Colonic mucosa (tissue), 4 donors: ENCODE measurements around the gene RGS8. TPM values are rescaled to one million over a fixed set of nuclear protein-coding genes. Genes with fewer than 3 reads are reported as not detected.

ENCODE experiments used
- DNase-seq: peaks from one replicate; pipeline ENCODE4 v3.0.0-alpha.2; 2020
- H3K27ac ChIP-seq: fragments of 200-600 bp; one replicate; pipeline ENCODE4 v1.8.0; 2021
- H3K27me3 ChIP-seq: fragments of 200-600 bp; one replicate; pipeline ENCODE4 v1.8.0; 2021
- H3K36me3 ChIP-seq: fragments of 200-600 bp; one replicate; pipeline ENCODE4 v1.8.0; 2021
- H3K4me1 ChIP-seq: fragments of 200-600 bp; one replicate; pipeline ENCODE4 v1.8.0; 2021; ENCODE audit warnings: mild to moderate bottlenecking
- H3K4me3 ChIP-seq: fragments of 200-600 bp; one replicate; pipeline ENCODE4 v1.8.0; 2021
- H3K9ac ChIP-seq, 2 donors: one replicate each; pipeline ENCODE4 v1.7.0; 2013; ENCODE audit warnings: control low read depth in 2 of 2, low read depth in 2 of 2, low read length in 2 of 2
- H3K9me3 ChIP-seq: fragments of 200-600 bp; one replicate; pipeline ENCODE4 v1.8.0; 2021
- CTCF ChIP-seq: fragments of 200-600 bp; IDR thresholded peaks from one replicate; pipeline ENCODE4 v1.8.0; 2022; ENCODE audit warnings: antibody characterized with exemption, mild to moderate bottlenecking
- intact Hi-C: fragments of 100-400 bp; cut with DNase I; formaldehyde crosslinking; loops from one replicate; pipeline ENCODE4 v1.14.1; 2022
- total RNA-seq, 2 donors: library from RNA; stranded (reverse); fragmentation: NEBNext Ultra II Directional in 1 of 2; extraction: Animal tissue kit (Norgen Biotek cat#: 25700) in 1 of 2; gene quantifications; one replicate each; pipeline ENCODE4 v1.2.1, GENCODE V29; 2021
- donor health status: healthy.
- donor health status: DM: no; HTN: no; CAD: no.
- donor health status: DM: no; HTN: no; CAD: no.

Gene RGS8
- total RNA-seq, 2 donors from 2014 or later = not detected

- Histone ChIP-seq H3K9me3 (no peaks in the 10 kb centered on the region), H3K27me3 (no peaks in the 10 kb centered on the region), H3K36me3 (no peaks in the 10 kb centered on the region), H3K27ac (no peak overlapping the region), H3K9ac (no peak overlapping the region), H3K4me3 (no peak overlapping the region), H3K4me1 (no peaks in the 10 kb centered on the region)
- intact Hi-C loops = no loop called here
- no peak for TF ChIP-seq CTCF
- DNase-seq = no peak
These were observed 1.4 kb downstream of the RGS8 start for GRCh38 chr1:182682898-182683501.

GRCh38 chr1:182682406-182682805 is 2.0 kb downstream of the RGS8 start:
- no peak for DNase-seq

GRCh38 chr1:182681568-182681912 is 2.8 kb downstream of the RGS8 start:
- no peaks in the 10 kb centered on the region for H3K4me1 ChIP-seq
- no peak overlapping the region for H3K4me3 ChIP-seq
- H3K27me3 ChIP-seq = no peaks in the 10 kb centered on the region
- no peak overlapping the region for H3K9ac ChIP-seq
- DNase-seq = no peak
- no peaks in the 10 kb centered on the region for H3K9me3 ChIP-seq
- no peak overlapping the region for H3K27ac ChIP-seq
- no peak for TF ChIP-seq CTCF
- intact Hi-C loops = no loop called here
- no peaks in the 10 kb centered on the region for H3K36me3 ChIP-seq

More at GRCh38 chr1:182682406-182682805, 2.0 kb downstream of the RGS8 start:
- Histone ChIP-seq H3K4me1 (no peaks in the 10 kb centered on the region), H3K9me3 (no peaks in the 10 kb centered on the region), H3K4me3 (no peak overlapping the region), H3K27ac (no peak overlapping the region), H3K27me3 (no peaks in the 10 kb centered on the region), H3K36me3 (no peaks in the 10 kb centered on the region), H3K9ac (no peak overlapping the region)
- intact Hi-C loops = no loop called here
- no peak for TF ChIP-seq CTCF

- no peaks in the 10 kb centered on the region for H3K36me3 ChIP-seq
- H3K4me1 ChIP-seq = no peaks in the 10 kb centered on the region
- TF ChIP-seq CTCF = no peak
- intact Hi-C loops = no loop called here
- H3K9me3 ChIP-seq = no peaks in the 10 kb centered on the region
- no peak overlapping the region for H3K9ac ChIP-seq
- DNase-seq = no peak
- no peaks in the 10 kb centered on the region for H3K27me3 ChIP-seq
- H3K4me3 ChIP-seq = no peak overlapping the region
- no peak overlapping the region for H3K27ac ChIP-seq
These were observed 3.4 kb downstream of the RGS8 start for GRCh38 chr1:182680901-182681567.

GRCh38 chr1:182680408-182680807 is 4.0 kb downstream of the RGS8 start:
- Histone ChIP-seq H3K4me3 (no peak overlapping the region), H3K36me3 (no peaks in the 10 kb centered on the region), H3K9ac (no peak overlapping the region), H3K27me3 (no peaks in the 10 kb centered on the region), H3K27ac (no peak overlapping the region), H3K4me1 (no peaks in the 10 kb centered on the region), H3K9me3 (no peaks in the 10 kb centered on the region)
- intact Hi-C loops = no loop called here
- DNase-seq = no peak
- TF ChIP-seq CTCF = no peak
